ENCODE data around the gene FBXL15. TPM values are rescaled to one million over a fixed set of nuclear protein-coding genes. Genes with fewer than 3 reads are reported as not detected.
A peak's percentile ranks its signal among the peaks of the same experiment; 100 is the strongest.
"Not testable (repeated sequence)": the region's sequence is repeated elsewhere in the genome, so short reads cannot be mapped to it uniquely, and the experiment has no call there.

FBXL15 gene
- total and polyA plus RNA-seq, 9 of the 15 experiments (the other 6 are each of a cell fraction or from before 2014, with no cell fraction given): 0.08 to 25.9 (median 3.5) TPM

DNA sequence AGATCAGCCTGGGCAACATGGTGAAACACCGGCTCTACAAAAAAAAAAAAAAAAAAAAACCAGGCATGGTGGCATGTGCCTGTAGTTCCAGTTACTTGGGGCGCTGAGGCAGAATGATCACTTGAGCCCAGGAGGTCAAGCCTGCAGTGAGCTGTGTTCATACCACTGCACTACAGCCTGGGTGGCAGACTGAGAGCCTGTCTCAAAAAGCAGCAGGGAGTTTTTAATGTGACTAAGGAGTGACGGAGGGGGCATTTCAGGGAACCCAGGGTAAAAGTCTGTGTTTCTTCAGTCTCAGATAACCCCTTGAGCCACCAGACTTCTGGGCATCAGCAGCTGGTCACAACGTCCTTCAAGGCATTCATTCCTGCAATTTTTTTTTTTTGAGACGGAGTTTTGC is 32.9 kb downstream of the FBXL15 start (continued):
- TF ChIP-seq CC2D1A (IDR thresholded peaks at IDR 0.05) (no peak), HIVEP1 (CRISPR knock-in tag; IDR thresholded peaks at IDR 0.05) (no peak), ATF6 (CRISPR knock-in tag; IDR thresholded peaks at IDR 0.05) (no peak)

DNA sequence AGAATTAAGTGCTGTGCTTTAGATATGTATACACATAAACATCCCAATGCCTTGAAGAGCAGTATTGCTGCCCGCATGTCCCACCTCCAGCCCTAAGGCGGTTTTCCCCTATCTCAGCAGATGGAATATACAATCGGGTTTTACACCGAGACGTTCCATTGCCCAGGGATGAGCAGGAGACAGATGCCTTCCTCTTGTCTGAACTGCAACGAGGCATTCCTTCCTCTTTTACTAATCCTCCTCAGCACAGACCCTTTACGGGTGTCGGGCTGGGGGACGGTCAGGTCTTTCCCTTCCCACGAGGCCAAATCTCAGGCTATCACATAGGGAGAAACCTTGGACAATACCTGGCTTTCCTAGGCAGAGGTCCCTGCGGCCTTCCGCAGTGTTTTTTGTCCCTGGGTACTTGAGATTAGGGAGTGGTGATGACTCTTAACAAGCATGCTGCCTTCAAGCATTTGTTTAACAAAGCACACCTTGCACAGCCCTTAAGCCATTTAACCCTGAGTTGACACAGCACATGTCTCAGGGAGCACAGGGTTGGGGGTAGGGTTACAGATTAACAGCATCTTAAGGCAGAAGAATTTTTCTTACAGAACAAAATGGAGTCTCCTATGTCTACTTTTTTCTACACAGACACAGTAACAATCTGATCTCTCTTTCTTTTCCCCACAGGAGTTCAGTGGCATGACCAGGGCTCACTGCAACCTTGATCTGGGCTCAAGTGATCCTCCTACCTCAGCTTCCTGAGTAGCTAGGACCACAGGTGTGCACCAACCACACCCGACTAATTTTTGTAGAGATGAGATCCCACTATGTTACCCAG is 34.2 kb downstream of the FBXL15 start:
- peaks cover 44% of the 10 kb centered on the region; the same call in 2 of the 3 replicates for H3K36me3 ChIP-seq (ENCODE audit: control insufficient read depth, insufficient read depth, low read length)
- CTCF ChIA-PET (ENCODE audit: low intra/inter-chr PET ratio); POLR2A ChIA-PET; BruUV-seq (replicated peaks); H3K9me1 ChIP-seq (ENCODE audit: control insufficient read depth, insufficient read depth, low read length); H3K27me3 ChIP-seq (ENCODE audit: control insufficient read depth in 2 of 2, insufficient read depth in 2 of 2, low read length in 2 of 2); H3K9me3 ChIP-seq (replicated peaks; ENCODE audit: control insufficient read depth, insufficient read depth, low read depth, low read length); FAIRE-seq; H3K4me2 ChIP-seq (ENCODE audit: insufficient read depth, low read length); intact Hi-C loops (cut with micrococcal nuclease); DNase-seq (ENCODE audit: extremely low read depth in 1 of 4, low spot score in 3 of 4); H2AFZ ChIP-seq (ENCODE audit: low read depth, low read length); H4K20me1 ChIP-seq (replicated peaks; ENCODE audit: control insufficient read depth, insufficient read depth, low read length); in situ Hi-C loops (cut with MboI); ATAC-seq; H3K4me3 ChIP-seq: not testable (repeated sequence)
- peaks cover 41% of the 10 kb centered on the region for H3K79me2 ChIP-seq (ENCODE audit: control insufficient read depth, insufficient read depth, low read length)
- H3K4me1 ChIP-seq (replicated peaks in 1 of 2; ENCODE audit: control insufficient read depth in 2 of 2, insufficient read depth in 2 of 2, low read length in 2 of 2): peaks cover 34 to 38% of the 10 kb centered on the region in 2 experiments
- H3K9ac ChIP-seq (ENCODE audit: insufficient read depth in 1 of 2, low read depth in 2 of 2, low read length in 2 of 2): peak overlapping the region in 1 of 2 experiments; percentile 68; a peak in 1 of 4 replicates
- WGBS (ENCODE audit: insufficient coverage, low coverage, missing lambda C conversion rate): 66% methylated on average over 10 of the region's 13 CpGs
- H3K27ac ChIP-seq (ENCODE audit: extremely low read depth, low read depth, low read length): peak overlapping the region; percentile 92; the same call in 2 of the 3 replicates
- peak; percentile 69 for TF ChIP-seq ZNF140 (CRISPR knock-in tag; IDR thresholded peaks at IDR 0.05)
- 0 out of 2 replicates have a peak, but pooled peaks have one; percentile 54 for TF ChIP-seq RNF219 (CRISPR knock-in tag; IDR thresholded peaks at IDR 0.05)
- TF ChIP-seq, protein P1, sequence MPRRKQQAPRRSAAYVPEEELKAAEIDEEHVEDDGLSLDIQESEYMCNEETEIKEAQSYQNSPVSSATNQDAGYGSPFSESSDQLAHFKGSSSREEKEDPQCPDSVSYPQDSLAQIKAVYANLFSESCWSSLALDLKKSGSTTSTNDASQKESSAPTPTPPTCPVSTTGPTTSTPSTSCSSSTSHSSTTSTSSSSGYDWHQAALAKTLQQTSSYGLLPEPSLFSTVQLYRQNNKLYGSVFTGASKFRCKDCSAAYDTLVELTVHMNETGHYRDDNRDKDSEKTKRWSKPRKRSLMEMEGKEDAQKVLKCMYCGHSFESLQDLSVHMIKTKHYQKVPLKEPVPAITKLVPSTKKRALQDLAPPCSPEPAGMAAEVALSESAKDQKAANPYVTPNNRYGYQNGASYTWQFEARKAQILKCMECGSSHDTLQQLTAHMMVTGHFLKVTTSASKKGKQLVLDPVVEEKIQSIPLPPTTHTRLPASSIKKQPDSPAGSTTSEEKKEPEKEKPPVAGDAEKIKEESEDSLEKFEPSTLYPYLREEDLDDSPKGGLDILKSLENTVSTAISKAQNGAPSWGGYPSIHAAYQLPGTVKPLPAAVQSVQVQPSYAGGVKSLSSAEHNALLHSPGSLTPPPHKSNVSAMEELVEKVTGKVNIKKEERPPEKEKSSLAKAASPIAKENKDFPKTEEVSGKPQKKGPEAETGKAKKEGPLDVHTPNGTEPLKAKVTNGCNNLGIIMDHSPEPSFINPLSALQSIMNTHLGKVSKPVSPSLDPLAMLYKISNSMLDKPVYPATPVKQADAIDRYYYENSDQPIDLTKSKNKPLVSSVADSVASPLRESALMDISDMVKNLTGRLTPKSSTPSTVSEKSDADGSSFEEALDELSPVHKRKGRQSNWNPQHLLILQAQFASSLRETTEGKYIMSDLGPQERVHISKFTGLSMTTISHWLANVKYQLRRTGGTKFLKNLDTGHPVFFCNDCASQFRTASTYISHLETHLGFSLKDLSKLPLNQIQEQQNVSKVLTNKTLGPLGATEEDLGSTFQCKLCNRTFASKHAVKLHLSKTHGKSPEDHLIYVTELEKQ (CRISPR knock-in tag; IDR thresholded peaks at IDR 0.05): peak; percentile 91
- peak; percentile 70; the same call in 1 of the 2 replicates for TF ChIP-seq ARID3B (CRISPR knock-in tag; IDR thresholded peaks at IDR 0.05; ENCODE audit: borderline replicate concordance)
- TF ChIP-seq TEAD1 (CRISPR knock-in tag; IDR thresholded peaks at IDR 0.05): peak in 1 of 2 experiments; percentile 93; a peak in 2 of 4 replicates
